HCT116 (cell line): ENCODE results near the gene TRABD. TPM values are rescaled to one million over a fixed set of nuclear protein-coding genes. Genes with fewer than 3 reads are reported as not detected.

Experiments used
- ATAC-seq: fragments of 200-7000 bp; cut with Tn5 transposase; 2 replicates; pipeline ENCODE4 v1.9.1; 2020; ENCODE audit warnings: mild to moderate bottlenecking, moderate library complexity
- BruUV-seq: library from RNA; stranded (reverse); fragments of 400-500 nt; replicated peaks from 2 replicates; lab custom pipeline; 2021; lab: Mats Ljungman, UMichigan
- CTCF ChIA-PET: fragments of 300-600 bp; sonication (Branson Sonifier 250); formaldehyde crosslinking; loops from one replicate; lab custom pipeline; 2021; ENCODE audit warnings: antibody characterized with exemption; lab: Charles Lee
- POLR2A ChIA-PET: fragments of 300-600, 350-600 bp; sonication (Branson Sonifier 250); formaldehyde crosslinking; loops from one replicate; lab custom pipeline; 2021; ENCODE audit warnings: antibody characterized with exemption; lab: Charles Lee
- RAD21 ChIA-PET, 2 experiments: fragments of 300-600 bp; sonication (Branson Sonifier 250); formaldehyde crosslinking; loops; one replicate each; lab custom pipeline; 2023; ENCODE audit warnings: low total read pairs in 2 of 2; ENCODE audit not compliant: uncharacterized antibody in 2 of 2, unreplicated experiment in 2 of 2, low non-redundant PET in 1 of 2; lab: Charles Lee
- DNase-seq: peaks from one replicate; pipeline ENCODE4 v3.0.0-alpha.2; 2010; ENCODE audit warnings: low read depth, low spot score
- H2AFZ ChIP-seq: fragments of 200-600 bp; shearing (Covaris generic), sonication (generic); 2 replicates; pipeline ENCODE4 v1.6.1; 2017; ENCODE audit warnings: low read depth, mixed run types, mixed read lengths, antibody characterized with exemption, low read length; ENCODE audit not compliant: poor library complexity, severe bottlenecking
- H3K27ac ChIP-seq: 2 replicates; pipeline ENCODE4 v1.5.1; 2012; ENCODE audit warnings: low read depth, low read length
- H3K27me3 ChIP-seq: fragments of 200-600 bp; sonication (generic); 2 replicates; pipeline ENCODE4 v1.6.1; 2016; ENCODE audit warnings: mixed run types, low read length, mixed read lengths; ENCODE audit not compliant: insufficient read depth
- H3K36me3 ChIP-seq, 2 experiments: fragments of 200-500 bp in 1 of 2; fragments of 200-600 bp in 1 of 2; sonication (Bioruptor generic) in 1 of 2; sonication (generic) in 1 of 2; 2 replicates each; pipeline versions ENCODE4 v1.5.1 to v1.6.1; 2014 to 2016; ENCODE audit warnings: low read length in 2 of 2, inconsistent platforms in 1 of 2, mixed read lengths in 1 of 2, mixed run types in 1 of 2; ENCODE audit not compliant: insufficient read depth in 2 of 2, control insufficient read depth in 1 of 2
- H3K4me1 ChIP-seq, 2 experiments: fragments of 200-600 bp in 1 of 2; sonication (generic) in 1 of 2; 2 replicates each; pipeline versions ENCODE4 v1.5.1 to v1.6.1; 2012 to 2017; ENCODE audit warnings: low read length in 2 of 2, inconsistent platforms in 1 of 2, mild to moderate bottlenecking in 1 of 2, mixed read lengths in 1 of 2, mixed run types in 1 of 2, moderate library complexity in 1 of 2; ENCODE audit not compliant: insufficient read depth in 2 of 2, control insufficient read depth in 1 of 2
- H3K4me2 ChIP-seq: fragments of 200-600 bp; sonication (generic); 2 replicates; pipeline ENCODE4 v1.6.1; 2017; ENCODE audit warnings: mixed run types, low read length, mixed read lengths
- H3K4me3 ChIP-seq, 2 experiments: fragments of 200-600 bp in 1 of 2; sonication (generic) in 1 of 2; replicated peaks in 1 of 2; 2 replicates each; pipeline ENCODE4 v1.5.1; 2011 to 2016; ENCODE audit warnings: low read length in 2 of 2, control low read depth in 1 of 2, low read depth in 1 of 2, mild to moderate bottlenecking in 1 of 2, mixed read lengths in 1 of 2, mixed run types in 1 of 2
- H3K79me2 ChIP-seq: fragments of 200-600 bp; sonication (generic); 2 replicates; pipeline ENCODE4 v1.6.1; 2017; ENCODE audit warnings: mild to moderate bottlenecking, mixed run types, low read length, moderate library complexity, mixed read lengths; ENCODE audit not compliant: insufficient read depth
- H3K9ac ChIP-seq: fragments of 200-600 bp; sonication (generic); 2 replicates; pipeline ENCODE4 v1.6.1; 2016; ENCODE audit warnings: low read length, mixed read lengths
- H3K9me2 ChIP-seq: fragments of 200-600 bp; sonication (generic), shearing (Covaris generic); 2 replicates; pipeline ENCODE4 v1.6.1; 2017; ENCODE audit warnings: mixed run types, mild to moderate bottlenecking, moderate library complexity; ENCODE audit not compliant: insufficient read depth
- H3K9me3 ChIP-seq, 2 experiments: fragments of 200-500 bp in 1 of 2; fragments of 200-600 bp in 1 of 2; sonication (Bioruptor generic) in 1 of 2; sonication (generic) in 1 of 2; 2 replicates each; pipeline ENCODE4 v1.6.1; 2014 to 2017; ENCODE audit warnings: low read length in 2 of 2, mixed read lengths in 2 of 2, inconsistent platforms in 1 of 2, low read depth in 1 of 2, mild to moderate bottlenecking in 1 of 2, mixed run types in 1 of 2, moderate library complexity in 1 of 2; ENCODE audit not compliant: control insufficient read depth in 1 of 2, insufficient read depth in 1 of 2
- H4K20me1 ChIP-seq: fragments of 200-600 bp; sonication (generic), shearing (Covaris generic); 2 replicates; pipeline ENCODE4 v1.6.1; 2017; ENCODE audit warnings: mixed run types, mild to moderate bottlenecking, moderate library complexity; ENCODE audit not compliant: insufficient read depth
- CEBPB ChIP-seq: IDR thresholded peaks from 2 replicates; pipeline ENCODE4 v1.6.1; 2012; ENCODE audit warnings: low read depth
- RAD21 ChIP-seq: IDR thresholded peaks from 2 replicates; pipeline ENCODE4 v1.6.1; 2012; ENCODE audit warnings: low read depth, mild to moderate bottlenecking
- TCF7L2 ChIP-seq: IDR thresholded peaks from 2 replicates; pipeline ENCODE4 v1.7.0; 2011; ENCODE audit warnings: borderline replicate concordance, inconsistent platforms; ENCODE audit not compliant: insufficient read depth, insufficient read length; ENCODE audit errors: extremely low read depth
- intact Hi-C: fragments of 100-400 bp; cut with micrococcal nuclease; formaldehyde crosslinking; loops from 2 replicates; pipeline ENCODE4 v1.10.0; 2022
- total RNA-seq: library from RNA; stranded (reverse); gene quantifications from one replicate; pipeline ENCODE4 v1.2.1, GENCODE V29; 2021; ENCODE audit not compliant: unreplicated experiment
- TF ChIP-seq, protein P1 (sequence below), 3 experiments: fragments of 200-600 bp in 1 of 3; sonication (generic) in 1 of 3; IDR thresholded peaks in 2 of 3; conservative IDR thresholded peaks in 1 of 3; 2 replicates each; pipeline ENCODE4 v1.5.1; 2012 to 2017; ENCODE audit warnings: low read depth in 2 of 3, low read length in 2 of 3, antibody characterized with exemption in 1 of 3, borderline replicate concordance in 1 of 3, control low read depth in 1 of 3, mild to moderate bottlenecking in 1 of 3, mixed read lengths in 1 of 3, mixed run types in 1 of 3, moderate library complexity in 1 of 3; ENCODE audit not compliant: insufficient read depth in 1 of 3
- TF ChIP-seq, protein P2 (sequence below): IDR thresholded peaks from 2 replicates; pipeline ENCODE4 v1.6.1; 2012

Gene TRABD
- total RNA-seq, 1 experiment from 2014 or later = 90.3 TPM

DNA sequence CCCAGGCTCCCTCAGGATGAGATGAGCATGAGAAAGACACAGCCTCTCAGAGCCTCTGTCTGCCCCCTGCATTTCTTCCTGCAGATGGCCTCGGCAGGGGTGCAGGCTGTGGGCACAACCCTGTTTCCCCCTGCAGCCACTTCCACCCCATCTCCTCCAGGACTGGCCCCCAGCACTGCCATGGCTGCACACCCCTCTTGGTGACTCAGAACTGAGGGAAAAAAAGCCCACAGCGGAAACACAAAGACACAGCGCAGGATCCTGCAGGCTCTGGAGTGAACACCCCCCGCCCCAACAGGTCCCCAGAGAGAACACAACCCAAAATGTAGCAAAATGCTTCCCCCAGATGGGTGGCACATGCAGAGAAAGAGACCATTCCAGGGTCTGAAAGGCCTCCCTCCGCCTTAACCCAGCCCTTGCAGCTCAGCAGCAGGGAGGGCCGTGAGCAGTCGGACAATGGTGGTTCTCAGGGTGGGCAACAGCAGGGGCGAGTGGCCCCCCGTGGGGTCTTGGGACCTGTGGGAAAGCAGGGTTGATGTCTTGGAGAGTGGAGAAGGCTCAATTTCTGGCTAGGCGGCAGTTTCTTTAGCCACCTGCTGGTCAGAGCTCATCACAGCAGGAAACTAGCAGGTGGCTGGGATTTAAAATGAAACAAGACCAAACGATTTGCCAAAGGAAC lies 51.2 kb downstream of the TRABD start:
- DNase-seq = no peak
- H3K9me3 ChIP-seq = peaks cover 0 to 4% of the 10 kb centered on the region in 2 experiments; a peak in 1 of 4 replicates
- H3K9ac ChIP-seq = no peak overlapping the region
- H3K9me2 ChIP-seq = no peaks in the 10 kb centered on the region
- CTCF ChIA-PET = interaction anchor here (0.6 to 1.2 kb wide), 3 partner anchors 88 to 306 kb away, joined by 3 to 4 read pairs (median 3); no protein-coding TSS in a partner anchor
- peaks cover 89% of the 10 kb centered on the region for H3K79me2 ChIP-seq
- RAD21 ChIA-PET = interaction anchor here in 1 of 2 experiments (0.6 to 1.0 kb wide), 2 partner anchors 59 to 88 kb away, joined by 3 read pairs; no protein-coding TSS in a partner anchor
- POLR2A ChIA-PET = no interaction called here
- ATAC-seq = 0 out of 2 replicates have a peak, but pooled peaks have one; percentile 30
- BruUV-seq = no TSS peak
- no peak overlapping the region for H3K27ac ChIP-seq
- peaks cover 3 to 7% of the 10 kb centered on the region in 2 experiments; a peak in 1 of 4 replicates for H3K4me1 ChIP-seq
- intact Hi-C loops = no loop called here
- H2AFZ ChIP-seq = no peak overlapping the region
- peaks cover 7 to 19% of the 10 kb centered on the region in 2 experiments; a peak in 2 of 4 replicates for H3K36me3 ChIP-seq
- H3K4me2 ChIP-seq = no peak overlapping the region
- TF ChIP-seq, protein P1, sequence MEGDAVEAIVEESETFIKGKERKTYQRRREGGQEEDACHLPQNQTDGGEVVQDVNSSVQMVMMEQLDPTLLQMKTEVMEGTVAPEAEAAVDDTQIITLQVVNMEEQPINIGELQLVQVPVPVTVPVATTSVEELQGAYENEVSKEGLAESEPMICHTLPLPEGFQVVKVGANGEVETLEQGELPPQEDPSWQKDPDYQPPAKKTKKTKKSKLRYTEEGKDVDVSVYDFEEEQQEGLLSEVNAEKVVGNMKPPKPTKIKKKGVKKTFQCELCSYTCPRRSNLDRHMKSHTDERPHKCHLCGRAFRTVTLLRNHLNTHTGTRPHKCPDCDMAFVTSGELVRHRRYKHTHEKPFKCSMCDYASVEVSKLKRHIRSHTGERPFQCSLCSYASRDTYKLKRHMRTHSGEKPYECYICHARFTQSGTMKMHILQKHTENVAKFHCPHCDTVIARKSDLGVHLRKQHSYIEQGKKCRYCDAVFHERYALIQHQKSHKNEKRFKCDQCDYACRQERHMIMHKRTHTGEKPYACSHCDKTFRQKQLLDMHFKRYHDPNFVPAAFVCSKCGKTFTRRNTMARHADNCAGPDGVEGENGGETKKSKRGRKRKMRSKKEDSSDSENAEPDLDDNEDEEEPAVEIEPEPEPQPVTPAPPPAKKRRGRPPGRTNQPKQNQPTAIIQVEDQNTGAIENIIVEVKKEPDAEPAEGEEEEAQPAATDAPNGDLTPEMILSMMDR (IDR thresholded peaks at IDR 0.05 in 2 of 3, conservative IDR thresholded peaks at IDR 0.05 in 1 of 3; ENCODE audit: borderline replicate concordance in 1 of 3, insufficient read depth in 1 of 3, low read depth in 2 of 3, low read length in 2 of 3) = peak; percentile 40 to 59 (median 50); a peak in 5 of 6 replicates
- TF ChIP-seq RAD21 = peak; percentile 35
- TF ChIP-seq, protein P2, sequence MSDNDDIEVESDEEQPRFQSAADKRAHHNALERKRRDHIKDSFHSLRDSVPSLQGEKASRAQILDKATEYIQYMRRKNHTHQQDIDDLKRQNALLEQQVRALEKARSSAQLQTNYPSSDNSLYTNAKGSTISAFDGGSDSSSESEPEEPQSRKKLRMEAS = no peak
- TF ChIP-seq TCF7L2 = no peak
- TF ChIP-seq CEBPB = no peak
- no peak overlapping the region for H3K4me3 ChIP-seq
- H3K27me3 ChIP-seq = no peaks in the 10 kb centered on the region
- H4K20me1 ChIP-seq = no peaks in the 10 kb centered on the region
